ENCODE results near the gene MIB1. TPM values are rescaled to one million over a fixed set of nuclear protein-coding genes. Genes with fewer than 3 reads are reported as not detected.
"Not testable (repeated sequence)": the region's sequence is repeated elsewhere in the genome, so short reads cannot be mapped to it uniquely, and the experiment has no call there.

MIB1 gene
- total RNA-seq, 1 donor from 2014 or later: 63.8 TPM

DNA sequence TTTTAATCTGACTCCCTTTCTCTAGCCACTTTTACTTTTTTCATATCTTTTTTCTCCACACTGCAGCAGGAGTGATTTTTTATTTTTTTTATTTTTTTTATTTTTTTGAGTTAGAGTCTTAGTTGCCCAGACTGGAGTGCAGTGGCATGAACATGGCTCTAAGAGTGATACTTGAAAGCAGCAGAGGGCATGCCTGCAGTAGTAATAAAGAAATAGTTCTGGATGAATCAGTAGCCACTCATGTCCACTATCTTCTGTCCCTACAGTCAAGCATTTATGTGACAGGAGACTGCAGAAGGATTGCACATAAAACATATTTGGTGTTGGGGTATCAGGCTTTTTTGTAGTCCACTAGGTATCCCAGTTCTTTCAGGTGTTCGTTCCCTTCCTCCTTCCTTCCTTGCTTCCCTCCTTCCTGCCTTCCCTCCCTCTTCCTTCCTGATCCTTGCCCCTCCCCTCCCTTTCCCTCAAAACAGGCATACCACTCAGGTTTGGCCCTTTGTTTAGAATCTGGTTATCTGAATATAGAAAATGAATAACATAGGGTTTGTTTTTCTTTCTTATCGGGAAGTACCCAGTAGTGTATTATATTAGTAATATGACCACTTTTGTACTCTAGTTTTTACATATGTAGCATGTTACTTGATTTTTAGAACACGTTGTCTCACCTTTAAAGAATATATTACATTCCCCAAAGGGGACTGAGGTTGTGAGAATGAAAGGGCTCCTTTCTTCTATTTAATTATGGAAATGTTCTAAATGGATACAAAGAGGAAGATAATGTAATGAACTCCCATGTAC lies 23.5 kb downstream of the MIB1 start:
- no peak for DNase-seq (ENCODE audit: extremely low spot score, unreplicated experiment)
- no peaks in the 10 kb centered on the region for H3K27me3 Mint-ChIP-seq (ENCODE audit: unreplicated experiment)
- H3K27ac Mint-ChIP-seq (ENCODE audit: unreplicated experiment): no peak overlapping the region
- peaks cover 24% of the 10 kb centered on the region for H3K36me3 Mint-ChIP-seq (ENCODE audit: unreplicated experiment)
- TF ChIP-seq, protein P1, sequence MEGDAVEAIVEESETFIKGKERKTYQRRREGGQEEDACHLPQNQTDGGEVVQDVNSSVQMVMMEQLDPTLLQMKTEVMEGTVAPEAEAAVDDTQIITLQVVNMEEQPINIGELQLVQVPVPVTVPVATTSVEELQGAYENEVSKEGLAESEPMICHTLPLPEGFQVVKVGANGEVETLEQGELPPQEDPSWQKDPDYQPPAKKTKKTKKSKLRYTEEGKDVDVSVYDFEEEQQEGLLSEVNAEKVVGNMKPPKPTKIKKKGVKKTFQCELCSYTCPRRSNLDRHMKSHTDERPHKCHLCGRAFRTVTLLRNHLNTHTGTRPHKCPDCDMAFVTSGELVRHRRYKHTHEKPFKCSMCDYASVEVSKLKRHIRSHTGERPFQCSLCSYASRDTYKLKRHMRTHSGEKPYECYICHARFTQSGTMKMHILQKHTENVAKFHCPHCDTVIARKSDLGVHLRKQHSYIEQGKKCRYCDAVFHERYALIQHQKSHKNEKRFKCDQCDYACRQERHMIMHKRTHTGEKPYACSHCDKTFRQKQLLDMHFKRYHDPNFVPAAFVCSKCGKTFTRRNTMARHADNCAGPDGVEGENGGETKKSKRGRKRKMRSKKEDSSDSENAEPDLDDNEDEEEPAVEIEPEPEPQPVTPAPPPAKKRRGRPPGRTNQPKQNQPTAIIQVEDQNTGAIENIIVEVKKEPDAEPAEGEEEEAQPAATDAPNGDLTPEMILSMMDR (IDR thresholded peaks at IDR 0.05): no peak
- peaks cover 31% of the 10 kb centered on the region for H3K4me1 Mint-ChIP-seq (ENCODE audit: unreplicated experiment)
- H3K4me3 Mint-ChIP-seq (ENCODE audit: unreplicated experiment): no peak overlapping the region
- H3K9me3 Mint-ChIP-seq (ENCODE audit: unreplicated experiment): no peaks in the 10 kb centered on the region

DNA sequence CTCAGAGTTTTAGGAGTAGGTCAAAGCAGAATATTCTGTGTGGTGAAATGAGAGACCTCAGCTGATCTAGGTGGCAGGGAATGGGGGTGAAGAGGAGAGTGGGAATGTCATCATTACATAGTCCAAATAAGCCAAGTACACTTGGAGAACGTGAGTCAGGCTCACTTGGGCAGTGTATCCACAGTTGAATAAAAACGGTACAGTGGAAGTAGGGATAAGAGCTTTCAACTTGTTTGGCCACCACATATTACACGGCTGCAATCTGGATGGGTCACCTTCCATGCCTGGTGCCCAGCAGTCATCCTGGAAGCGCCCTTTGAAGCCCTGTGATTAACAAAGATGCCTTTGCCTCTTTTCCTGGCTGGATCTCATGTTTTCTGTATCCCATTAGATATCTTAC lies 28.6 kb downstream of the MIB1 start:
- H3K4me1 Mint-ChIP-seq (ENCODE audit: unreplicated experiment): peaks cover 13% of the 10 kb centered on the region
- TF ChIP-seq, protein P1 (IDR thresholded peaks at IDR 0.05): no peak
- no peak overlapping the region for H3K27ac Mint-ChIP-seq (ENCODE audit: unreplicated experiment)
- H3K27me3 Mint-ChIP-seq (ENCODE audit: unreplicated experiment): no peaks in the 10 kb centered on the region
- H3K4me3 Mint-ChIP-seq (ENCODE audit: unreplicated experiment): no peak overlapping the region
- DNase-seq (ENCODE audit: extremely low spot score, unreplicated experiment): no peak
- H3K9me3 Mint-ChIP-seq (ENCODE audit: unreplicated experiment): no peaks in the 10 kb centered on the region
- peaks cover 39% of the 10 kb centered on the region for H3K36me3 Mint-ChIP-seq (ENCODE audit: unreplicated experiment)

DNA sequence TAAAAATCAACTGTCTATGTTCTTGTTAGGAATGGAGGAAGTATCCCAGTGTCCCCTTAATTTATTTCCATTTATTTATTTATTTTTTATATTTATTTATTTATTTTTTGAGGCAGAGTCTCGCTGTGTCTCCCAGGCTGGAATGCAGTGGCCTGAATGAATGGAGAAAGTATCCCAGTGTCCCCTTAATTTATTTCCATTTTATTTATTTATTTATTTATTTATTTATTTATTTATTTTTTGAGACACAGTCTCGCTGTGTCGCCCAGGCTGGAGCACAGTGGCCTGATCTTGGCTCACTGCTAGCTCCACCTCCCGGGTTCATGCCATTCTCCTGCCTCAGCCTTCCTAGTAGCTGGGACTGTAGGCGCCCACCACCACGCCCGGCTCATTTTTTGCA lies 34.1 kb downstream of the MIB1 start:
- Mint-ChIP-seq H3K27ac (ENCODE audit: unreplicated experiment) (no peak overlapping the region), H3K9me3 (ENCODE audit: unreplicated experiment) (no peaks in the 10 kb centered on the region), H3K4me3 (ENCODE audit: unreplicated experiment) (no peak overlapping the region), H3K27me3 (ENCODE audit: unreplicated experiment) (no peaks in the 10 kb centered on the region), H3K4me1 (ENCODE audit: unreplicated experiment) (peaks cover 6% of the 10 kb centered on the region), H3K36me3 (ENCODE audit: unreplicated experiment) (peaks cover 31% of the 10 kb centered on the region)
- DNase-seq (ENCODE audit: extremely low spot score, unreplicated experiment): no peak
- TF ChIP-seq, protein P1 (IDR thresholded peaks at IDR 0.05): no peak

DNA sequence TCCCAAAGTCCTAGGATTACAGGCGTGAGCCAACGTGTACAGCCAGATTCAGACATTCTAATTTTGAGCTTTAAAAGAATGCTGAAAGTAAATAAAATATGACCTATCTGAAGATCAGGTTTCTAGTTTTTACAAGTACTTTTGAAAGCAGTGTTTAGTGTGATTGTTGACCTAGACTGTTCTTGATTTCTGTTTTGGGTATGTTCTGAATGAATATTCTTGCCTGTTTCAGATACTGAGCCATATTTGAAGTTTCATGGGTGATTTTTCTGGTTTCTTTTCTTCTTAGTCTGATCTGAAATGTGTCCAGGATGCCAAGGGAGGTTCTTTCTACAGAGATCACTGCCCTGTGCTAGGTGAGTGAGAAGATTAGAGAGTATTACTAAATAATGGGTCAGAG lies 37.2 kb downstream of the MIB1 start:
- DNase-seq (ENCODE audit: extremely low spot score, unreplicated experiment): no peak
- H3K4me1 Mint-ChIP-seq (ENCODE audit: unreplicated experiment): peaks cover 6% of the 10 kb centered on the region
- no peaks in the 10 kb centered on the region for H3K27me3 Mint-ChIP-seq (ENCODE audit: unreplicated experiment)
- H3K27ac Mint-ChIP-seq (ENCODE audit: unreplicated experiment): peak overlapping the region; percentile 67
- peaks cover 44% of the 10 kb centered on the region for H3K36me3 Mint-ChIP-seq (ENCODE audit: unreplicated experiment)
- H3K9me3 Mint-ChIP-seq (ENCODE audit: unreplicated experiment): no peaks in the 10 kb centered on the region
- TF ChIP-seq, protein P1 (IDR thresholded peaks at IDR 0.05): no peak
- no peak overlapping the region for H3K4me3 Mint-ChIP-seq (ENCODE audit: unreplicated experiment)

DNA sequence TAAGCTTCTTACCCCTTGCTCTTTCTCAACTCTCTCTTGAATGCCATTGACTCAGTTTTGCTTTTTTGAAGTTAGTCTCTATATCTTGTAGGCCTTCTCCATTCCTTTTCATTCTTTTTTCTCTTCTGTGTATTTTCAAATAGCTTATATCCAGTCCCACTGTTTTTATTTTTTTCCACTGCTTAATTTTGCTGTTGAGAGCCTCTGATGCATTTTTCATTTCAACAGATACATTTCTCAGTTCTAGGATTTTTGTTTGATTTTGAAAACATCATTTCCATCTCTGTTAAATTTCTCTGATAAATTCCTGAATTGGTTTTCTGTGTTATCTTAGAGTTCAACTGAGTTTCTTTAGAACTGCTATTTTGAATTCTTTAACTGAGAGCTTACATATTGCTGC lies 45.9 kb downstream of the MIB1 start:
- DNase-seq (ENCODE audit: extremely low spot score, unreplicated experiment): no peak
- Mint-ChIP-seq H3K4me1 (ENCODE audit: unreplicated experiment) (no peaks in the 10 kb centered on the region), H3K4me3 (ENCODE audit: unreplicated experiment) (no peak overlapping the region), H3K36me3 (ENCODE audit: unreplicated experiment) (peaks cover 65% of the 10 kb centered on the region), H3K27ac (ENCODE audit: unreplicated experiment) (no peak overlapping the region), H3K9me3 (ENCODE audit: unreplicated experiment) (peaks cover 18% of the 10 kb centered on the region), H3K27me3 (ENCODE audit: unreplicated experiment) (no peaks in the 10 kb centered on the region)
- TF ChIP-seq, protein P1 (IDR thresholded peaks at IDR 0.05): no peak

DNA sequence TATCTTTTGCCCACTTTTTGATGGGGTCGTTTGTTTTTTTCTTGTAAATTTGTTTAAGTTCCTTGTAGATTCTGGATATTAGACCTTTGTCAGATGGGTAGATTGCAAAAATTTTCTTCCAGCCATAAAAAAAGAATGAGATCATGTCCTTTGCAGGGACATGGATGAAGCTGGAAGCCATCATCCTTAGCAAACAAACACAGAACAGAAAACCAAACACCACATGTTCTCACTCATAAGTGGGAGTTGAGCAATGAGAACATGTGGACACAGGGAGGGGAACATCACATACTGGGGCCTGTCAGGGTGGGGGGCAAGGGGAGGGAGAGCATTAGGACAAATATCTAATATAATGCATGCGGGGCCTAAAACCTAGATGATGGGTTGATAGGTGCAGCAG lies 55.5 kb downstream of the MIB1 start:
- not testable (repeated sequence) for H3K27me3 Mint-ChIP-seq (ENCODE audit: unreplicated experiment); H3K4me3 Mint-ChIP-seq (ENCODE audit: unreplicated experiment); H3K9me3 Mint-ChIP-seq (ENCODE audit: unreplicated experiment); H3K27ac Mint-ChIP-seq (ENCODE audit: unreplicated experiment); DNase-seq (ENCODE audit: extremely low spot score, unreplicated experiment)
- peaks cover 20% of the 10 kb centered on the region for H3K4me1 Mint-ChIP-seq (ENCODE audit: unreplicated experiment)
- H3K36me3 Mint-ChIP-seq (ENCODE audit: unreplicated experiment): peaks cover 32% of the 10 kb centered on the region
